Esophagus muscularis mucosa (tissue), 4 donors: ENCODE measurements around the gene CALHM1. TPM values are rescaled to one million over a fixed set of nuclear protein-coding genes. Genes with fewer than 3 reads are reported as not detected.

Experiments
- DNase-seq: peaks from one replicate; pipeline ENCODE4 v3.0.0-alpha.2; 2017; ENCODE audit errors: extremely low spot score
- H3K27ac ChIP-seq, 4 donors: fragments of 200-600 bp; sonication (generic); replicated peaks in 1 of 4; 1 replicate in 3 of 4; 2 replicates in 1 of 4; pipeline ENCODE4 v1.5.1; 2016 to 2019; ENCODE audit warnings: mild to moderate bottlenecking in 1 of 4
- H3K27me3 ChIP-seq, 4 donors: fragments of 200-600 bp; sonication (generic); one replicate each; pipeline versions ENCODE4 v1.5.1 to v1.6.0; 2016 to 2019
- H3K36me3 ChIP-seq, 4 donors: fragments of 200-600 bp; sonication (generic); one replicate each; pipeline ENCODE4 v1.5.1; 2016 to 2019
- H3K4me1 ChIP-seq, 4 donors: fragments of 200-600 bp; sonication (generic); one replicate each; pipeline ENCODE4 v1.5.1; 2016 to 2019
- H3K4me3 ChIP-seq, 4 donors: fragments of 200-600 bp; sonication (generic); 1 replicate in 2 of 4; 2 replicates in 2 of 4; pipeline ENCODE4 v1.5.1; 2016 to 2019; ENCODE audit warnings: mild to moderate bottlenecking in 4 of 4, moderate library complexity in 1 of 4
- H3K9me3 ChIP-seq, 4 donors: fragments of 200-600 bp; sonication (generic); 1 replicate in 3 of 4; 2 replicates in 1 of 4; pipeline ENCODE4 v1.5.1; 2016 to 2019
- CTCF ChIP-seq, 3 experiments: fragments of 200-600 bp in 2 of 3; fragments of 450-650 bp in 1 of 3; sonication (generic) in 2 of 3; IDR thresholded peaks; one replicate each; pipeline ENCODE4 v1.5.1; 2017 to 2019; ENCODE audit warnings: antibody characterized with exemption in 3 of 3, mild to moderate bottlenecking in 2 of 3, moderate library complexity in 1 of 3
- EP300 ChIP-seq: sonication (generic); formaldehyde crosslinking; IDR thresholded peaks from one replicate; pipeline ENCODE4 v1.6.1; 2017; ENCODE audit warnings: antibody characterized with exemption
- POLR2A ChIP-seq: fragments of 450-650 bp; IDR thresholded peaks from one replicate; pipeline ENCODE4 v1.6.1; 2017; ENCODE audit warnings: antibody characterized with exemption, moderate library complexity, mild to moderate bottlenecking, low read depth
- POLR2AphosphoS5 ChIP-seq, 2 donors: sonication (generic); formaldehyde crosslinking; IDR thresholded peaks; one replicate each; pipeline ENCODE4 v1.6.1; 2017; ENCODE audit warnings: antibody characterized with exemption in 2 of 2
- WGBS: methylation state at CpG from one replicate; pipeline ENCODE4 v1.1.5; 2018; 5-methylcytosine and 5-hydroxymethylcytosine counted together
- intact Hi-C: fragments of 100-400 bp; cut with DNase I; formaldehyde crosslinking; loops from one replicate; pipeline ENCODE4 v1.15.1; 2023
- total RNA-seq, 4 donors: library from RNA; depleted of rRNA; stranded (reverse); fragments of >200 nt; gene quantifications; one replicate each; pipeline versions ENCODE4 v1.1.0 to v1.2.1, GENCODE V29; 2016

CALHM1 gene
- total RNA-seq, 4 donors from 2014 or later, result not detected

- Histone ChIP-seq H3K27ac (peak overlapping the region; percentile 86 to 91 (median 87)), H3K4me1 (peaks cover 68 to 75% (median 72%) of the 10 kb centered on the region in 4 donors), H3K27me3 (no peaks in the 10 kb centered on the region), H3K36me3 (peaks cover 16 to 99% (median 97%) of the 10 kb centered on the region in 4 donors), H3K4me3 (no peak overlapping the region), H3K9me3 (no peaks in the 10 kb centered on the region)
- TF ChIP-seq POLR2A (no peak), POLR2AphosphoS5 (IDR thresholded peaks at IDR 0.05) (no peak), EP300 (no peak), CTCF (IDR thresholded peaks at IDR 0.05) (no peak)
- WGBS, result 87% methylated on average over 9 of the region's 9 CpGs
- intact Hi-C loops, result no loop called here
- DNase-seq, result no peak
These were observed 13.3 kb downstream of the CALHM1 start for GRCh38 chr10:103445366-103445765.

- H3K9me3 ChIP-seq, result no peaks in the 10 kb centered on the region
- peaks cover 59 to 66% (median 64%) of the 10 kb centered on the region in 4 donors for H3K4me1 ChIP-seq
- no peak overlapping the region for H3K4me3 ChIP-seq
- H3K27me3 ChIP-seq, result no peaks in the 10 kb centered on the region
- DNase-seq, result no peak
- 93% methylated on average over 10 of the region's 10 CpGs for WGBS
- TF ChIP-seq CTCF (IDR thresholded peaks at IDR 0.05) (no peak), POLR2AphosphoS5 (IDR thresholded peaks at IDR 0.05) (no peak), POLR2A (no peak), EP300 (no peak)
- H3K27ac ChIP-seq, result peak overlapping the region; percentile 86 to 91 (median 87)
- intact Hi-C loops, result no loop called here
- H3K36me3 ChIP-seq, result peaks cover 12 to 99% (median 98%) of the 10 kb centered on the region in 4 donors
These were observed 14.2 kb downstream of the CALHM1 start for GRCh38 chr10:103444478-103444877.

- peaks cover 14 to 99% (median 99%) of the 10 kb centered on the region in 4 donors for H3K36me3 ChIP-seq
- intact Hi-C loops, result no loop called here
These were observed 15.1 kb downstream of the CALHM1 start for GRCh38 chr10:103443475-103444185.

GRCh38 chr10:103442031-103442461, 16.7 kb downstream of the CALHM1 start:
- 73% methylated on average over 11 of the region's 13 CpGs for WGBS
- Histone ChIP-seq H3K36me3 (peaks cover 17 to 100% (median 99%) of the 10 kb centered on the region in 4 donors), H3K27me3 (no peaks in the 10 kb centered on the region), H3K4me1 (peaks cover 35 to 42% (median 41%) of the 10 kb centered on the region in 4 donors), H3K4me3 (no peak overlapping the region), H3K27ac (peak overlapping the region in 3 of 4 donors; percentile 7 to 20 (median 7)), H3K9me3 (no peaks in the 10 kb centered on the region)
- TF ChIP-seq EP300, result no peak
- no peak for TF ChIP-seq POLR2A
- no peak for TF ChIP-seq CTCF (IDR thresholded peaks at IDR 0.05)
- TF ChIP-seq POLR2AphosphoS5 (IDR thresholded peaks at IDR 0.05), result no peak
- intact Hi-C loops, result no loop called here
- DNase-seq, result no peak

More at GRCh38 chr10:103443475-103444185, 15.1 kb downstream of the CALHM1 start:
- H3K4me1 ChIP-seq, result peaks cover 51 to 58% (median 55%) of the 10 kb centered on the region in 4 donors
- no peak overlapping the region for H3K4me3 ChIP-seq
- 81% methylated on average over 17 of the region's 23 CpGs for WGBS
- no peaks in the 10 kb centered on the region for H3K9me3 ChIP-seq
- no peaks in the 10 kb centered on the region for H3K27me3 ChIP-seq
- H3K27ac ChIP-seq, result peak overlapping the region in 2 of 4 donors; percentile 40 to 88
- TF ChIP-seq POLR2A, result no peak
- TF ChIP-seq POLR2AphosphoS5 (IDR thresholded peaks at IDR 0.05), result no peak
- no peak for TF ChIP-seq CTCF (IDR thresholded peaks at IDR 0.05)
- TF ChIP-seq EP300, result no peak
- DNase-seq, result no peak
